ENCODE results near the gene MGAT4B.
A peak's percentile ranks its signal among the peaks of the same experiment; 100 is the strongest.

Gene MGAT4B

GRCh38 chr5:179812135-179812825, 5.6 kb upstream of the MGAT4B start:
- no peak for DNase-seq (ENCODE audit: low spot score)

- peak; percentile 47 for DNase-seq (ENCODE audit: low spot score)
Observed at GRCh38 chr5:179805529-179806249, 977 bp downstream of the MGAT4B start.

- peak; percentile 38 for DNase-seq (ENCODE audit: low spot score)
Observed at GRCh38 chr5:179805070-179805528, 1.6 kb downstream of the MGAT4B start.

- DNase-seq (ENCODE audit: low spot score): no peak
Observed at GRCh38 chr5:179804555-179804947, 2.1 kb downstream of the MGAT4B start.

- peak; percentile 29 for DNase-seq (ENCODE audit: low spot score)
Observed at GRCh38 chr5:179803651-179804554, 2.8 kb downstream of the MGAT4B start.

GRCh38 chr5:179802950-179803562, 3.6 kb downstream of the MGAT4B start:
- DNase-seq (ENCODE audit: low spot score): no peak

GRCh38 chr5:179802207-179802883, 4.3 kb downstream of the MGAT4B start:
- no peak for DNase-seq (ENCODE audit: low spot score)

- peak; percentile 84 for DNase-seq (ENCODE audit: low spot score)
Observed at GRCh38 chr5:179801304-179802206, 5.1 kb downstream of the MGAT4B start.

GRCh38 chr5:179800696-179801201, 5.9 kb downstream of the MGAT4B start:
- DNase-seq (ENCODE audit: low spot score): no peak

- no peak for DNase-seq (ENCODE audit: low spot score)
Observed at GRCh38 chr5:179800071-179800695, 6.5 kb downstream of the MGAT4B start.

GRCh38 chr5:179799644-179799973, 7.1 kb downstream of the MGAT4B start:
- no peak for DNase-seq (ENCODE audit: low spot score)

GRCh38 chr5:179798771-179799643, 7.7 kb downstream of the MGAT4B start:
- no peak for DNase-seq (ENCODE audit: low spot score)

- no peak for DNase-seq (ENCODE audit: low spot score)
Observed at GRCh38 chr5:179798144-179798770, 8.4 kb downstream of the MGAT4B start.

- DNase-seq (ENCODE audit: low spot score): no peak
Observed at GRCh38 chr5:179797741-179798140, 8.9 kb downstream of the MGAT4B start.

GRCh38 chr5:179796877-179797608, 9.6 kb downstream of the MGAT4B start:
- DNase-seq (ENCODE audit: low spot score): no peak

GRCh38 chr5:179795863-179796833, 10.5 kb downstream of the MGAT4B start:
- DNase-seq (ENCODE audit: low spot score): peak; percentile 73
